Stimulated activated CD8-positive, alpha-beta memory T cell treated with anti-CD3 and anti-CD28 coated beads, Interleukin-12 subunit alpha, Interleukin-12 subunit beta, amount 100 ng/mL, for 4 hours (primary cell): ENCODE results near the gene FBXW9.
A peak's percentile ranks its signal among the peaks of the same experiment; 100 is the strongest.
"Not testable (repeated sequence)": the region's sequence is repeated elsewhere in the genome, so short reads cannot be mapped to it uniquely, and the experiment has no call there.

Experiments used
- DNase-seq: peaks from one replicate; pipeline ENCODE4 v3.0.0-alpha.2; 2020; ENCODE audit warnings: low read depth

The FBXW9 gene

GRCh38 chr19:12696366-12697335, at the start of gene FBXW9:
TSS of gene FBXW9 (minus strand) at chr19:12696631. CDS start at chr19:12696581, 50 bp downstream.
- DNase-seq: peak; percentile 94

GRCh38 chr19:12745166-12745897, 48.9 kb upstream of the FBXW9 start:
- DNase-seq: no peak

- DNase-seq: no peak
These were observed 41.5 kb upstream of the FBXW9 start for GRCh38 chr19:12737835-12738351.

GRCh38 chr19:12736995-12737834, 40.8 kb upstream of the FBXW9 start, which contains the start of gene GET3:
TSS of gene GET3 (plus strand) at chr19:12737497. CDS start at chr19:12737506, 9 bp downstream.
- DNase-seq: peak; percentile 59

GRCh38 chr19:12733369-12734214, 37.2 kb upstream of the FBXW9 start:
- DNase-seq: no peak

- DNase-seq: no peak
These were observed 34.9 kb upstream of the FBXW9 start for GRCh38 chr19:12731337-12731736.

- no peak for DNase-seq
These were observed 33.6 kb upstream of the FBXW9 start for GRCh38 chr19:12730064-12730463.

- no peak for DNase-seq
These were observed 31.5 kb upstream of the FBXW9 start for GRCh38 chr19:12727745-12728433.

- DNase-seq: no peak
These were observed 30.5 kb upstream of the FBXW9 start for GRCh38 chr19:12726988-12727316.

- DNase-seq: not testable (repeated sequence)
These were observed 29.2 kb upstream of the FBXW9 start for GRCh38 chr19:12725612-12726011.

GRCh38 chr19:12723641-12724426, 27.4 kb upstream of the FBXW9 start, which contains the start of gene TNPO2:
TSS of gene TNPO2 (minus strand) at chr19:12723932. CDS start at chr19:12720977, 2,955 bp downstream.
- peak; percentile 46 for DNase-seq

- DNase-seq: no peak
These were observed 26.9 kb upstream of the FBXW9 start for GRCh38 chr19:12723381-12723640.

GRCh38 chr19:12722566-12723380, 26.3 kb upstream of the FBXW9 start:
- peak; percentile 84 for DNase-seq

- DNase-seq: no peak
These were observed 25.5 kb upstream of the FBXW9 start for GRCh38 chr19:12721656-12722565.

- no peak for DNase-seq
These were observed 24.6 kb upstream of the FBXW9 start for GRCh38 chr19:12720851-12721655.

GRCh38 chr19:12720296-12720695, 23.9 kb upstream of the FBXW9 start:
- no peak for DNase-seq

GRCh38 chr19:12715929-12716328, 19.5 kb upstream of the FBXW9 start:
- DNase-seq: no peak
